Activated T-cell treated with anti-CD3 and anti-CD28 coated beads for 48 hours (primary cell): Measurements from ENCODE around the gene TNRC6A.
A peak's percentile ranks its signal among the peaks of the same experiment; 100 is the strongest.
"Not testable (repeated sequence)": the region's sequence is repeated elsewhere in the genome, so short reads cannot be mapped to it uniquely, and the experiment has no call there.

ENCODE experiments used
- DNase-seq: peaks from one replicate; pipeline ENCODE4 v3.0.0-alpha.2; 2020; ENCODE audit warnings: low read depth

Gene TNRC6A

GRCh38 chr16:24845726-24846547 is 116.5 kb downstream of the TNRC6A start, which contains the start of gene SLC5A11:
TSS of gene SLC5A11 (plus strand) at chr16:24845963. CDS start at chr16:24858644, 12,681 bp downstream.
- DNase-seq = no peak

GRCh38 chr16:24846548-24847357 is 117.3 kb downstream of the TNRC6A start:
- DNase-seq = no peak

DNA sequence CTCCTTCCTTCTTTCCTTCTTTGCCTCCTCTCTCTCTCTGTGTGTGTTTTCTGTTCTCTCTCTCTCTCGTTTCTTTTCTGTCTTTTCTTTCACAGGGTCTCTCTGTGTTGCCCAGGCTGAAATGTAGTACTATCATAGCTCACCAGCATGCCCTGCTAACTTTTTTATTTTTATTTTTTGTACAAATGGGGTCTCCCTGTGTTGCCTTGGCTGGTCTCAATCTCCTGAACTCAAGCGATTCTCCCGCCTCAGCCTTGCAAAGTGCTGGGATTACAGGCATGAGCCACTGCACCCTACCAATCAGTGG is 117.9 kb downstream of the TNRC6A start:
- DNase-seq = no peak

GRCh38 chr16:24848065-24848464 is 118.6 kb downstream of the TNRC6A start:
- DNase-seq = no peak

DNA sequence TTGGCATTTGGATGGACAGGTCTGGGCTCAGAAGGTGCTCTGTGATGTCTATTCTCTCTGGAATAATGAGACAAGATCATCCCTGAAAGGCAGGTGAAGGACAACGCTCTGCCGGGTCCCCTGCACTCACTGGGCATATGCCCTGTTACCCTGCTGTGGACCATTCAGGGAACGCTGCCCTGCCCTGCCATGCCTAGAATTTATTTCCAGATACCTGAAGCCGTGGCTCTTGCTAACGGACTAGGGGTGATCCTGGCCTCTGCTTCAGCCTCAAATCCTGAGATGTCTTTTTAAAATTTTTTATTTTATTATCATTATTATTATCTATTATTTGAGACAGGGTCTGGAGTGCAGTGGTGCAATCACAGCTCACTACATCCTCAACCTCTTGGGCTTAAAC is 120.2 kb downstream of the TNRC6A start:
- no peak for DNase-seq

- DNase-seq = no peak
Measured at GRCh38 chr16:24850289-24850938, 121.0 kb downstream of the TNRC6A start.

DNA sequence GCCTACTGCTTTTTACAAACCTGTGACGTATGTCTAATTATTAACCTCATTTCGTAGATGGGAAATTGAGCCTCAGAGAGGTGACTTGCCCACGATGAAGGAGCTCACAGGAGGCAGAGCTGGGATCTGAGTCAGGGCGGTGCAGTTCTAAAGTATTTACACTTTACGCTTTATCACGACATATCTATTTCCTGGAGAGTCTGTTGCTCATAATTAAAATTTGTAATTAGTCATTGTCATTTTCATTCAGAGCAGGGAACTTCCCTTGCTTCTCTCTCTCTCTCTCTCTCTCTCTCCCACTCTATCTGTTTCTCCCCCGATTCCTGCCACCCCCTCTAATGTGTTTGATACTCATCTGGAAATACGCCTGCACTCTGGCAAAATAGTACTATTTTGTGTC is 122.2 kb downstream of the TNRC6A start:
- peak; percentile 11 for DNase-seq

DNA sequence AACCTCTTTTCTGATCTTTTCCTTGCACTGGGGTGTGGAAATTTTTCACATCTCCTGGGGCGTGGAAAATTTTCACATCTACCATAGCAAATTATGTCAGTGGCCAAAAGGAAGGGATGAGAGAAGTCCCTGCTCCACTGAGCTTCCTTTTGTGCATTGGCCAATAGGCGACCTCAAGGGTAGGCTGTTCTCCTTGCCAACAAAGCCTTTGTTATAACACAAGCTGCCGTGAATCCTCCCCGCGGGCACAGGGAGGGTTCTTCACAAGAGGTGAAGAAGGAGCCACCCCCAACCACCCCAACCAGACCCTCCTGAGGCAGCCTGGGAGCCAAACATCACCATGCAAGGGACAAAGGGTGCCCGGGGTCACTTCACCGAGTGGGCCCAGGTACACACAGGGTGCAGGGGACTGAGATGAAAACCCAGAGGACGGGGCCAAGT is 122.8 kb downstream of the TNRC6A start:
- DNase-seq = no peak

DNA sequence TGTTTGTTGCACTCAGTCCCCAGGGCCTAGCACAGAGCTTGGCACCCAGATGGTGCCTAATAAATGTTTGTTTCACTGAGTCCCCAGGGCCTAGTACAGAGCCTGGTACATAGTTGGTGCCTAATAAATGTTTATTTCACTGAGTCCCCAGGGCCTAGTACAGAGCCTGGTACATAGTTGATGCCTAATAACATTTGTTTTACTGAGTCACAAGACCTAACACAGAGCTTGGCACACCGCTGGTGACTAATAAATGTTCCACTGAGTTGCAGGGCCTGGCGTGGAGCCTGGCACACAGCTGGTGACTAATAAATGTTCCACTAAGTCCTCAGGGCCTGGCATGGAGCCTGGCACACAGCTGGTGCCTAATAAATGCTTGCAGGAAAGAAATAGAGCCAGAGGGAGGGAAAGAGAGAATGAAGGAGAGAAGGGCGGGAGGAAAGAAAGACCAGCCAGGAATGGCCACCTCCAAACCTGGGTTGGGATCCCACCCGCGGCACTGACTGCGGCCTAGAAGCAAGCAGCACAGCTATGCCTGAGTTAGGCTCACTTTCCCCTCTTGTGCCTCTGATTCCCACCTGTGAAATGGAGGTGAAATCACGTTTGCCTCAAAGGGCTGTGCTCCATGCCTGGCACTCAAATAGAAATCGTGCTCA is 123.8 kb downstream of the TNRC6A start:
- DNase-seq = no peak

- DNase-seq = no peak
Measured at GRCh38 chr16:24853830-24854229, 124.4 kb downstream of the TNRC6A start.

- no peak for DNase-seq
Measured at GRCh38 chr16:24854607-24855171, 125.2 kb downstream of the TNRC6A start.

GRCh38 chr16:24855678-24856077 is 126.2 kb downstream of the TNRC6A start:
- no peak for DNase-seq

DNA sequence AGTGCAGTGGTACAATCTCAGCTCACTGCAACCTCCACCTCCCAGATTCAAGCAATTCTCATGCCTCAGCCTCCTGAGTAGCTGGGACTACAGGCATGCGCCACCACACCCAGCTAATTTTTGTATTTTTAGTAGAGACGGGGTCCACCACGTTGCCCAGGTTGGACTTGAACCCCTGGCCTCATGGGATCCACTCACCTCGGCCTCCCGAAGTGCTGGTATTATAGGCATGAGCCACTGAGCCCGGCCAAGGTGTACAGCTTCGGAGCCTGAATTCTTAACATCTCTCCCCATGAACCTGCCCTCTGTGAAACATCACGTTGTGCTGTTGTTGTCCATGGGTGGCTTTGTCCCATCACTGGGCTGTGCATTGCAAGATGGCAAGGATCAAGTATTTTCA is 127.4 kb downstream of the TNRC6A start:
- not testable (repeated sequence) for DNase-seq

DNA sequence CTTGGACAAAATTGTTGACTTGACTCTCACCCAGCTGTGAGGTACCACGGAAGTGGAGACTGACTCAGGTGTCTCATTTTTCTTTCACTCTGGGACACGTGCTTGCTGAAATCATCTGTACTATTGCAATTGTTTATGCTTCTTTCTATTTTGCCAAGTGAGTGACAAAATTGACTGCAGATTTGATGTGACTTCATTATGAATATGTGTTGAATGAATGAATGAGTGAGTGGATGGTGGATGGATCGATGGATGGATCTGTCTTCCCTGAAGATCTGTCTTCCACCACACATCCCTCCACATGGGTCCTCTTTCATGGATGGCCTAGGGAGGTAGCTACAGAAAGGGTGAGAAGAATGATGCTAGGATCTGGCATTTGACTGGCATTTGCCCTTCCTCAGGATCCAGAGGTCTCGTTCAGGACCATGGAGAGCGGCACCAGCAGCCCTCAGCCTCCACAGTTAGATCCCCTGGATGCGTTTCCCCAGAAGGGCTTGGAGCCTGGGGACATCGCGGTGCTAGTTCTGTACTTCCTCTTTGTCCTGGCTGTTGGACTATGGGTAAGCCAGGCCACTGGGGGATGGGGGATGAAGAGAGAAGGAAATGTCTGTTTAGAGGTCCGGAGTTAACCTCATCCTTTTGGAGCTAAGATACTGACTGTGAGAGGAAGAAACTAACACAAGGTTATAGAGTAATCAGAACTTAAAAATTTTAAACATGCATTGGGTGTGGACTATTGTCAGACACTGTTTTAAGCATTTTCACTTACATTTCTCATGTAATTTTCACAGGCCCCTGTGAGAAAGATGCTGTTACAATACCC is 129.0 kb downstream of the TNRC6A start:
- DNase-seq = peak; percentile 28

- DNase-seq = no peak
Measured at GRCh38 chr16:24861461-24861860, 132.0 kb downstream of the TNRC6A start.

DNA sequence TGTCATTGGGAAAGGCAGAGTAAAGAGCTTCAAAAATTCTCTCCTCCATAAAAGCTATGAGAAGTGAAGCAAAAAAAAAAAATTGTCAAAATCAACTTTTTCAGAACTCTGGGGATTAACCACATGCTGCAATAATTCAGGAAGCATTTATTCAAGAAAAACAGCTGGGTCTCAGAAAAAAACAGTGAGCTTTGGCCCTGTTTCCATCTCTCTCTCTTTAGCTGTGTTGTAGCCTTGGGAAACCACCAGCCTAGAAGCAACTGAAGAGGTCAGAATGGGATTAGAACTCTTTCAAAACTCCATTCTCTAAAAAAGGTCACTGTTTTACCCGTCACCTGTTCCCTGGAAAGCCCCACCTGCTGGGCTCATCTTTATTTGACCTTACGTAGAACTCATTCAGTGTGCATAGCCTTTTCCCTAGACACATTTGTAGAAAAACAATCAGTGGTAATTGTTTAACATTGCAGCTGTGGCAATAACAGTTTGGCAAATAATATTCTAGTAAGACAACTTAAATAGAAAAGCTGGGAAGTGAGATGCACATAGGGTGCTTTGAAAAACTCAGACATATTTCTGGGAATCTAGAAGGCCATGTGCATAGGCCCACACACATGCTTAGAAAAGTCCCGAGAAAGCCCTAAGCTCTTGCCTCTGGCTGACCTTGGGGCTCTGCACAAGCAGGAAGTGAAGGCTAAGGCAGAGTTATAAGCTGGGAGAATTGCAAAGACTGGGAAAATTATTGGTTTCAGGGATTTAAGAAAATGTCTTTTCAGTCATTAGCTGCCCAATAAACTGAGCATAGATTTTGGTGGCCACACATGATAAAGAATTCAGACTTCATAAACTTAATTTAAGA is 134.4 kb downstream of the TNRC6A start:
- no peak for DNase-seq

DNA sequence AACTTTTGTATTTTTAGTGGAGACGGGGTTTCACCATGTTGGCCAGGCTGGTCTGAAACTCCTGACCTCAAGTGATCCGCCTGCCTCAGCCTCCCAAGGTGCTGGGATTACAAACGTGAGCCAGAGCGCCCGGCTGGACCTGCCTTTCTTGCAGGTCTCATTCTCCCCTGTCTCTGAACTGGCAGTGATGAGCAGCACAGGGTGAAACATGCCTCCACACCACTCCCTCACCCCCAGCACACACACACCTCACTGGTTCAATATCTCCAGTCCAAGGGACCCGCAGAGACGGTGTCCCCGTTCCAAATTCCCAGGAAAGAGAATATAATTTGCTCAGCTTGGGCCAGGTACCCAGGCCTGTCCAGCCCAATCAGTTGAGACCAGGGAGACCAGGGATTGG is 139.6 kb downstream of the TNRC6A start:
- no peak for DNase-seq

GRCh38 chr16:24871891-24872290 is 142.4 kb downstream of the TNRC6A start:
- no peak for DNase-seq

DNA sequence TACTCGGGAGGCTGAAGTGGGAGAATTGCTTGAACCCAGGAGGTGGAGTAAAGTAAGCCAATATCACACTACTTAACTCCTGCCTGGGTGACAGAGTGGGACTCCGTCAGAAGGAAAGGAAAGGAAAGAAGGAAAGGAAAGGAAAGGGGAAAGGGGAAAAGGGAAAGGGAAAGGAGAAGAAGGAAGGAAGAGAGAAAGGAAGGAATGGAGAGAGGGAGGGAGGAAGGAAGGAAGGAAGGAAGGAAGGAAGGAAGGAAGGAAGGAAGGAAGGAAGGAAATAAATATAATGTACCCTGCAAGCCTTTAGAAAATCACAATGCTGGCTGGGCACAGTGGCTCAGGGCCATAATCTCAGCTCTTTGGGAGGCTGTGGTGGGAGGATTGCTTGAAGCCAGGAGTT is 143.6 kb downstream of the TNRC6A start:
- DNase-seq = no peak

DNA sequence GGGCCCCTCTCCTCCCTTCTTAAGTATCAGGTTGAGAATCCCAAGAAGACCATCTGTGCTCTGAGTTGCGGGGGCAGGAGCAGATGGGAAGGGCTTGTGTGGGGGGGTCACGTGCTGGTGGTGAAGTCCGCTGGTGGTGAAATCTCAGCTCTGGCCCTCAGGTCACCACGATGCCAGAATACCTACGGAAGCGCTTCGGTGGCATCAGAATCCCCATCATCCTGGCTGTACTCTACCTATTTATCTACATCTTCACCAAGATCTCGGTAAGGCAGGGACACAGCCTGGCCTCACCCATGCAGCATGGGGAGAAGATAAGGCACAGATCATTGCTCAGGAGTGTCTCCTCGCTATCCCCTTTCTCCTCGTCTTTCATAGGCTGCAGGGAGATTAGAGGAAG is 146.0 kb downstream of the TNRC6A start:
- DNase-seq = no peak
